NCI-H774 (cell line): Measurements from ENCODE around the gene GSG1.

Source experiments
- DNase-seq: peaks from one replicate; lab custom pipeline; 2025; lab: John Stamatoyannopoulos, UW

The GSG1 gene

DNA sequence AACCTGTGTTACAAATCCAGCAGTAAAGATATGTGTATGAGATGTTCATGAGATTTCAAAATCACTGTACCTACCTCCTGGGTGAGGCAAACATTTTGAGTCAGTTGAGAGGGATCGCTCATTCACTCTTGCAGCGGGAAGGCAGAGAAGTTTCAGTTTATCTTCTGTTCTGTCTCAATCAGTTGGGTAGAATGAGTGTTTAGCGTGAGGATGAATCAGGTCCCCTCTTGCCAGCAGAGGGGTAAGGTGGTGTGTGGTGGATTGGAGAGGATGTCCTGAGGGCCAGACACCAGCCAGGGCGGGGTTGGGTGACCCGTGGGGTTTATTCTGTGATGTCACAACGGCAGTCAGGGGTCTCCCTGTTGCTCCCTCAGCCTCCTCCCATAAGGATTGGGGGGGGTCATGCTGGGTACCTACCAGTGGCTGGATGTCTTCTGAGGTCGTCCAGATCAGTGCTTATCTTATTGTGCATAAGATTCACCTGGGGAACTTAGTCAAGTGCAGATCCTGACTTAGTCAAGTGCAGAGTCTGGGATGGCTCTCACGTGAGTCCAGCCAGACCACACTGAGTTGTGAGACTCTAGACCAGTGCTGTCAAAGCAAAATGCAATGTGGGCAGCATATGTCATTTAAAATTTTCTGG, at the start of gene GSG1:
TSS of gene GSG1 (minus strand) at position 277 of the 643 bp plus-strand sequence. CDS start at position 122, 155 bp downstream.
- no peak for DNase-seq

DNA sequence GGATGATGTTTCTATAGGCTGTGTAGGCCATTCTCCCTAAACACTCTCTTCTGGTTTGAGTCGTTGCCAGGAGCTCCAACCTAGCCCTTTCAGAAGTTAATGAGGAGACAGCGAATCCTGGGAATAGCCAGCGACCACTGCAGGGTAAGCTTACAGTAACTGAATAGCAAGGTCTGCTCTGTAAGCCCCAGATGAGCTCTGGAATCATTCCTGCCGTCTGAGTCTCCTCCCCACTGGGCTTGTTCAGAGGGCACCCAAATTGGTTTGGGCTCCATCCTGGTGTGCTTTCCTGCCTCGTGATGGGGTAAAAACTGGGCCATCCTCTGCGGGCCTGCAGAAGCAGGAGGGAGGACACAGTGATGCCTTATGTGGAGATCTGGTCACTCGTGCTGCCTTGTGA, 49.7 kb upstream of the GSG1 start:
- DNase-seq: no peak

DNA sequence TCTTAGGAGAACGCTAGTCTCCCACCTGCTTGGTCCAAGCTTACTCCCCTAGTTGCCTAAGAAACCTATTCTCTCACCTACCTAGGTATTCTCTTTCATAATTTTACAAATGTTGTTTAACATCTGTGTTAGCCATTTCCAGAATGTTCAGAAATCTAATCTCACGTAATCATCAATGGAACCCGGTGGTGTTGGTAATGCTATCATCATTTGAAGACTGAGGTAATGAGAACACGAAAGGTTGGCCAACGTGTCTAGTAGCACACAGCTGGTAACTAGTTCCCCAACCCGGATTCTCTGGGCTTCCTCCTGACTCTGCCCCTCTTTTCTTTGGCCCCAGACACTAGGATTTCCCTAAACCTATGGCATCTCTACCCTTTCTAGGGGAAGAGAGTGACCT, 49.3 kb upstream of the GSG1 start:
- DNase-seq: no peak

DNA sequence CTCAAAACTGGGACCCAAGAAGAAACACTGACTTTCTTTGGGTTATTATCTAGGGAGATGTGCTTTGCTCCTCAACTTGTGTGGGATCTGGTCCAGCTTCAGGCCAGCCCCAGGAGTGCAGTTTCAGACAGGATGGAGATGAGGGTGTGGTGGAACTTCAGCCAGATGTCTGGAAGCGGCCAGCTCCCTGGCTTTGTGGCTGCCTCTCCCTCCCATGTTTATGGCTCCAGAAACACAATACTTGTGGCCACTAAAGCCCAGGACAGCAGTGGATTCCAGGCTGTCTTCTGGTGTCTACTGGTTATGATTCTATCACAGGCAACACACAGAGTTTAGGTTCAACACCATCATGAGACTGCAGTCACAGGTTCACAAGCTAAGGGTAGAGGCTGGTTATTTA, 48.8 kb upstream of the GSG1 start:
- no peak for DNase-seq

DNA sequence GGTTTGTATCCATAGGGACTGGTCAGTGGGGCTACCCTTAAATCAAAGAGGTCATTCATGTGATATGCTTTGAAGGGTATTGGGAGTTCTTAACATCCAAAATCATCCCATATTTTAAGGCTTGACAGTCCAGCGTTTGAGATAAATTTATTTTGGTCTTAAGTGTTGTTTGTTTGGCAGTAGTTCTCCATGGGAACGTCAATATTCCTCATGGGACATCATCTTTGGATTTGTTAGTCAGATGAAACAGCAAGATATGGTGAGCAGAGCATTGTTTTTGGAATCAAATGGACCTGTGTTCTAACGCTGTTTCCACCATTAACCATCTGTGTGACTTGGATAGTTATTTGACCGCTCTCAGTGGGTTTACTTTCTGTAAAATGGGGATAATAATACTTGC, 45.9 kb upstream of the GSG1 start:
- no peak for DNase-seq

DNA sequence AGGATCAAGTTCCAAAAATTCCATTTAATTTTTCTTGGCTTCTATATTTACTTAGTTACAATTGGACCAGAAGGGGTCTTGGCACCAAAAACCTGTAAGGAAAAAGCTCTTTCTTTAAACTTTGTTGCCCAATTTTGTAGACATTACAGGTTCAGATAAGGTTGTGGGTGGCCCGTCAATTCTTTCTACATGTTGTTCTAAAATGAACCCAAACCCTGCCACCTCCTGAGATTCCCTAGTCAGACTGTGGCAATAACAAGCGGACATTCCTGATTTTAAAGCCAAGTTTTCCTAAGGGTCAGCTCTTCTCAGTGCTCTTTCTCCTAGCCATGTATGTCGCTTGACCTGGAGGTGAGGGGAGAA, 45.0 kb upstream of the GSG1 start:
- no peak for DNase-seq

DNA sequence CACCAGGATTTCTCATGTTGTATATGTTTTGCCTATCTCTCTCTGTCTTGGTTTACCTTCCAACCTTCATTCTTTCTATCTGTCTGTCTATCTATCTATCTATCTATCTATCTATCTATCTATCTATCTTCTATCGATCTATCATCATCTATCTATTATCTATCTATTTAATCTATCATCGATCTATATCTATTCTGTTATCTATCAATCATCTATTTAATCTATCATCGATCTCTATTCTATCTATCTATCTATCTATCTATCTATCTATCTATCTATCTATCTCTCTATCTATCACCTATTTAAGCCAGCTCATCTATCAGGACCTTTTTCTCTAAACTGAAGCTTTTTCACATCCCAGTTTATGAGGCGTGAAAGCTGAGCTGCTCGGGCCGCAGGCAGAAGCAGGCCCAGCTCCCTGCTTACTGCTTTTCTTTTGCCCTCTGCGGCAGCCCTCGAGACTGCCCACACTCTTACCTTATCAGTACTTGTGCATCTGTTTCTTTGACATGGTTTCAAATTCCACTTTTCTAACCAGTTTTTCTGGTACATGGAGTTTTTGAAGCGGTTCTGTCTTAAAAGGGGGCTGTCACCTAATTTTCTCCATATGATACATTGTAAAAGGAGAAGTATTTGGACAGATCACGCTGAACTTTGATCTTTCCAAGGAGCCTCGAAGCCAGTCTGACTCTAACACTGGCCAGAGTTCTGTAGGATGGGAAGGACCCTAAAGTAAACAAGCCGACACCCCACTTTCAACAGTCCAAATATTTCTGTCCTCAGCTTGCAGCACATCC, 44.4 kb upstream of the GSG1 start:
- DNase-seq: no peak

DNA sequence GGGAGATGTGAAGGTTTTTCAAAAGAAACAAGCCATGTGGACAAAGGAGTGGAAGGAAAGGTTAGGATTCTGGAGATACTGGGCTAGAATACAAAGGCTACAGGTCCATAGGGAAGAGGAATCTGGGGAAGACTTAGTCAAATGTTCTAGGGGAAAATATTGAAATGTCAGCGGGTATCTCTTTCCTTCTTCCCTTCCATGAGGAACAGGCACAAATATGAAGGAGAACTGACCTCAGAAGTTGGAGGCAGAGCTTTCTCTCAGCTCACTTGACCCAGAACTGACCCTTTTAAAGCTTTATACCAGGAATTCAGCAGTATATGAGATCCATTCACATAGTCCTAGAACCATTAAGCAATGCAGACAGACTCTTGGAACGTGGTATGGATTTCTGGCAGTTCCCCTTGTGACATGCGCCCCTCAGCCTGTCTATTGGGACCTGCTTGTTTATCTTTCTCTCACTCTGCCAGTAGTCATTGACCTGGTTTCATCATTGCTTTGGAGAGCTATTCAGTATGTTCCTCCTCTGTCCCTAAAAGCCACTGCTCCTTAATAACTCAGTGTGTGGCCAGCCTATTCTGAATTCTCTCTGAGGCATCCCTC, 43.0 kb upstream of the GSG1 start:
- no peak for DNase-seq

DNA sequence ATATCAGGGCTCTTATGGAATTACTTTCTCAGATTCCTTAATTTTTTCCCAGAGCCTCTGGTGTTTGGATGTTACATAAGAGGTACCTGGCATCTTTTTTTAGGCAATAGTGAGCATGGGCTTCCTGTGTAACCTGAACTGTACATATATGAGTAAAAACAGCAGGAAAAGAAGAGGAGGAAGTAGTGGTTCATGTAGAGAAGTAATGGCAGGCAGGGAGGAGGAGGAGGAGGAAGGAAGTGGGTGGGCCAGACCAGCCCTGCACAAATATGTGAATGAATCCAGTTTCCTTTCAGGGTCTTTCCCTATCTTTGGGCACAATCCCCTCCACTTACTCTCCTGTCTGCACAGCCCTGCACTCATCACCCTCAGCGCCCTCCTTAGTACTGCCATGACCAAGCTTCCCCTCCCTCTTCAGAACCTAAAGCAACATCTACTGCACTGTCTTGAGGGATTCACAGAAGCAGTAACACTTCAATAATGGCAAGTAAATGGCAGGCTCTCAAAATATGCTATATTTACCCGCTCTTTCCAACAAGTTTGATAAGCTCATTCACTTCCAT, 40.9 kb upstream of the GSG1 start:
- DNase-seq: no peak

DNA sequence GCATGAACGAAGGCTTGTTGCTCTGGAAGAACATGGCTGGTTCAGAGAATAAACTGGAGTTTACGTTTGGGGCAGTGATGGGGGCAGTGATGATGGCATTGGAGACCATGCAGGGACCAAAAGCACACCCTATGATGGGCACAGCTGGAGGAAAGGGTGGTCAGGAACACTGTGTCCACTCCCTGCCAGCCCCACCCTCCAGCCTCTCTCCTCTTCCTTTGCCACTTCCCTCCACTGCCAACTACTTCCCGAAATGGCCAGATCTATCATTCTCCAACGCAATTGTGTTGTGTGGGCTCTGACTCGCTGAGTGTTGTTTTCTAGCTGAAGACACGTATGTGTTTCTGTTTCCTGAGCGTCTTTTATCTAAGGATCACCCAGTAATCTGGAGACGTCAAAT, 39.3 kb upstream of the GSG1 start:
- DNase-seq: no peak

DNA sequence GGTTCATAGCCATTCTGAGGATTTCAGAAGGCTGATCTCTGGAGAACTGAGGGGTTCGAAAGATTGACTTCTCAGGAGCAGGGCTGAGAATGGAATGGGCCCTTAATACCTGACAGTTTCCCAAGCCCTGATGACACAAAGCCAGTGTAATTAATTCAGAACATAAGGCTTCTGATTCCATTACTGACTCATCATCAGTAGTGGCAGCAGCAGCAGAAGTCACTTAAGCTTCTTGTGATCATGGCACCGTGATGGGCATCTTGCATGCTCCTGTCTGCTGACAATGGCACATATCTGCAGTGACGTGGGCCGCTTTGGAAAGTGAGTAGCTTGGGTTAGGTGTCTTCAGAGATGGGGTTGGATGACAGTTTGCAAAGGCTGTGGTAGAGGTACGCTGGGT, 38.2 kb upstream of the GSG1 start:
- DNase-seq: no peak

DNA sequence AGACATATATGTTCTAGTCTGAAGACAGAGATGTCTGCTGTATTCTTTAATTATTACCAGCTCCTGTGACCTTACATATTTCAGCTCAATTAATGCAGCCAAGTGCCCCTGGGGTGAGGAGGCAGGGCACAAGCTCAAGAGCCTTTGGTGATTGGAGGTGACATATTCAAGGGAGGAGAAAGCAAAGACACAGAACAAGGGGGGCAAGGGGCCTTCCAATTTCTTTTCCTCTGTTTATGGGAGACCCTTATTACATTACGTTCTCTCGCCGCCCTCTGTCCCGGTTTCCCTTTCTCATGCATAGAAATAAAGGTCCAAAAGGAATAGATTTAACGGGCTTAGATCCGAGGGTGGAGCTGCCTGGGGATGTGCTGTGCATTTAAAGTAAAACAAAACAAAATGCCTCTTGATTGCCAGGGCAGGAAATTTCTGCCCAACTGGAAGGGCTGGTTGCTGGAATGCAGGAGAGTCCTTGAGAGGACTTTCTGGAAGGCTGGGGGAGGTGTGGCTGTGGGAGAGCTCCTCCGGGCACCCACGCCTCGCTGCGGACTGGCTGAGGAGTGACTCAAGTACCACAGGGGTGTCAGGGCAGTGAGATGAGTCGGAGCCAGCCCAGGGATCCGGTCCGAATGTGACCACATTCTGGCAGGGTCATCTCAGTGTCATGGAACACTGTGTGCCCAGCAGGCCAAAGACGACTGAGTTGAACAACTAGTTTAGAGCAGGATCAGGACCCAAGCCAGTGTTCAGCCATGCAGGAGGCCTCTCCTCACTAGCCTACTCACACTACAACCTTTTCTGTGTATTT, 32.1 kb upstream of the GSG1 start:
- DNase-seq: no peak

DNA sequence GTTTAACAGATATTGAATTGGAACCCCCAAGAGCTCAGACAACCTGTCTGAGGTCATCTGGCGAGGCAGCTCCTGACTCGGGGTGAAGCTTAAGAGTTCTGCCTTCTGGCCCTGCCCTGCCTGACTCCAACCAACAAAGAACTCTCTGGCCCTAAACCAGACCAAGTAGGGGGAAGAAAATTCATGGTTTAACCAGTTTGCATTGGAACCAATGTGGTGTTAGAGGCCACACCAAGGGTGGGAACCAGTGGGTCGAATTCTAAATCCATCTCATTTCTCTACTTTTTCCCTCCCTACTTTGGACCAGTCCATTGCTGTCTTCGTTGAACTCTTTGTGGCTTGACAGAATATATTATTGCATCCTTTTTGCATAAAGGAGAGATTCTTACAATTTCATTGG, 30.4 kb upstream of the GSG1 start:
- no peak for DNase-seq

DNA sequence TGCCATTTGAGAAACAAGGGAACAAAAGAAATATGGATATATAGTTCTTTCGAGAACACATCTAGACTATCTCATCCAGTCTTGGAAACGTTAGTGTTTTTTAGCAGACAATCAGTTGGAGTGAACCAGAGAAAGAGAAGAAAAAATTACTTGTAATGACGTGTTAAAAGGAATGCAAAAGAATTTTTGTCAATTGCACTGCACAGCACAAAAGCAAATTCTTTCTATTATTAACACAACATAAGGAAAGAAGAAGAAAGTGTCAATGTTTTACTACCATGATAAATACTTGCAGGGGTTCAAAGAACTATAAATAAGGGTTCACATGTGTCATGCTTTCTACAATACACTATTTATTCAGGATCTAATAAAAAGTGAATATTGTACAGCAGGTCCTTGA, 27.5 kb upstream of the GSG1 start:
- no peak for DNase-seq

DNA sequence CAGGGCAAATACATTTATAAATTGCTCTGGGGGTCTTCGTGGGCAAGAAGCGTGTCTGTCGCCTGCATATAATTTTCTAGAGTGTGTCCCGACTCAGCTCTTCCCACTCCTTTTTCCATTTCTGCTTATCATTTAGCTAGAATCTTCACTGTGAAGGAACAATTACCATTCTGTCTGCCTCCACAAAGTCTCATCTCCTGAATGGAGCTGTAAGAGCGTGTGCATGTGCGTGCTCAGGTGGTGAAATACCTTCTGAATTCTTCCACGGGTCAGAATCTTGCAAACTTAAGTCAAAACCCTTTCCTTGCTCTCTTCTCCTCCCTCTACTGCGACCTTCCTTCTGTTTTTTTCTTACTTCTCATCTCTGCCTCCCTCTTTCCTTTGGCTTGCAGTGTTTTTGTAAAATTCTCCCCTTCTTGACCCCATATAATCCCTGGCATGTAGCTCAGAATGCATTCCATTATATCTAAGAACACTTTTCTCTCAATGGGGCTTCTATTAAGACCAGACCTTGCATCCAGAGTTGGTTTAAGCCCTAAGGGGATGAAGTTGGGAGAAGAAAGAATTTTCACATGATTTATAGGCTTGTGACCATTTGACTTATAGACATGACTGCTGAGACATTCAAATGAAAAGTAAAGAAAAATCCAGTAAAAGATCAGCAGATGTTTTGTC, 25.0 kb upstream of the GSG1 start:
- DNase-seq: no peak

DNA sequence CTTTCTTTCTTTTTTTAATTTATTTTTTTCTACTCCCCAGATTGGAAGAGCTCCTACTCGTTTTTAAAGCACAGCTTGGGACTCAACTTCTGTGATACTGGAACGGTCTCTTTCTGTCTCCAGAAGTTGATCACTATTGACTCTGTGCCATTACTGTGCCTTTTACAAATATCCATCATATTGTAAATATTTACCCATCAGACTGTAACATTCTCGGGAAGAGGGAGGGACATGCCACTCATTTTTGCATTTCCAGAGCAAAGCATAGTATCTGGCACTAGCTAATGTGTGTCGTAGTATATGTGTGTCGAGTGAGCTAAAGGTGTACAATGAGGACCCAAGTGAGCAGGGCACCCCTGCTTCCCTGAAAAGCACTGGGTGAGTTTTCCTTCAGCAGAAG, 24.0 kb upstream of the GSG1 start:
- DNase-seq: no peak

DNA sequence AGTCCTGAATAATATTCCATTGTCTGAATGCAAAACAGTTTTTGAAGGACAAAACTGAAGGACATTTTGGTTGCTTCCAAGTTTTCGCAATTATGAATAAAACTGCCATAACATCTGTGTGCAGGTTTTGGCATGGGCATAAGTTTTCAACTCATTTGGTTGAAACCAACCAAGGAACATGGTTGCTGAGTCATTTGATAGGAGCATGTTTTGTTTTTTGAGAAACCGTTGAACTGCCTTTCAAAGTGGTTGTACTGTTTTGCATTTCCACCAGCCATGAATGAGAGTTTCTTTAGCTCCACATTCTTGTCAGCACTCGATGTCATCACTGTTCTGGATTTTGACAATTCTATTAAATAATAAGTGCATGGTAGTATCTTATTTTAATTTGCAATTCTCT, 23.0 kb upstream of the GSG1 start:
- no peak for DNase-seq

DNA sequence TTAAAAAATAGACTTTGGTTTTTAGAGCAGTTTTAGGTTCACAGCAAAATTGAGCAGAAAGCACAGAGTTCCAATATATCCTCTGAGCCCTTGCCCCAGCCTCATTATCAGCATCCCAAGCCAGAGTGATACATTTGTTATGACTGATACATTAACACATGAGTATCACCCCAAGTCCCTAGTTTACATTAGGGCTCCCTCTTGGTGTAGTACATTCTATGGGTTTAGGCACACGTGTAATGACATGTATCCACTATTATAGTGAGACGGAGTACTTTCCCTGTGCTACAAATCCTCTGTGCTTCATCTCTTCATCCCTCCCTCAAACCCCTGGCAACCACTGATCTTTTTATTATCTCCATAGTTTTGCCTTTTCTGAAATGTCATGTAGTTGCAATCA, 22.5 kb upstream of the GSG1 start:
- no peak for DNase-seq

DNA sequence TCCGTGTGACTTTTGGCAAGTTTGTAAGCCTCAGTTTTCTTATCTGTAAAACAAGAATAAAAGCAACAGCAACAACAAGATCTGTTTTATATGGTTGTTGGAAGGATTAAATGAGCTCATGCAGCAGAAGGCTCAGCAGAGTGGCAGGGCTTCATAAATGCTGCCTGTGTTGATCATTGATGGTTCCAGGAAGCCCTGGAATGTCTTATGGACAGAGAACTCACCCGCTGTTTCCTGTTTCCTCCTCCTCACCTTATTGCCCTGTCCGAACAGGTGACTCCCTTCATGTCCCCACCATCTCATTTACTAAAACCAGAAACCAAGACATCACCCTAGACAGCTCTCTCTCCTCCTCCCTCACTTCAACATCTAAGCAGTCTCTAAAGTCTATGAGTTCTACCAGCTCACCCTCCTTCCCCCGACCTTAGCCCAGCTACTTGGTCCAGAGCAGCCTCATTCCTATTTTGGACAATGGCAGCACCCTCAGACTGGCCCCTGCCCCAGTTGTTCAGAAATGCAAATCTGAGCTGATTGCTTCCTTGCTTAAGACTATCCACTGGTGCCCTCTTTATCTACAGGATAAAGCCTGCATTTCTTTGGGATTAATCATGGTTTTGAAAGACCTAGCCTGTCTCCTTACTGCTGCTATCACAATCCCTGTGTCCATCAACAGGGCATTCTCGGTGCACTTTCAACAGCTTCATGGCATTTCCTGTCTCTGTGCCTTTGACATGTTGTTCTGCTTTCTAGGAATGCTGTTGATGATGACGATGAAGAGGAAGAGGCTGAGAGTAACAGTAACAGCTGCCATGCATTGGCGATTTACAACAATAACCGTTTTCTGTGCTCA, 21.4 kb upstream of the GSG1 start:
- DNase-seq: no peak

DNA sequence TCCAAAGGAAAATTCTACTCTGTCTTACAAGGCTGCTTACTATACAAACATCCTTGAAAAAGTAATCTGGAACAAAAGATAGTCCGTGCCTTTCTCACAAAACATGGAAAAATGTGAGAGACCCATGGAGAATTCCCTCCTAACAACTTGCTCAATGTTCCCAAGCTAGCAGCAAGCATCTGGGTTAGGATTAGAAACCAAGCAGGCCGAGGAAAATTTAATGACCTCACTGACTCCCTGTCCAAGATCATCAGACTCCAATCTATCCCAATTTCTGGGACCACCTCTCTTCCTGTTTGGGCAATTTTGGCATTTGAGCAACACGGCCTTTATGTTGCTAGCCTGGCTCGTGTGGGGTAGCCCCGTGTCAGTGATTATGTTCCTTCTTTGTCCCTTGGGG, 18.1 kb upstream of the GSG1 start:
- DNase-seq: no peak

DNA sequence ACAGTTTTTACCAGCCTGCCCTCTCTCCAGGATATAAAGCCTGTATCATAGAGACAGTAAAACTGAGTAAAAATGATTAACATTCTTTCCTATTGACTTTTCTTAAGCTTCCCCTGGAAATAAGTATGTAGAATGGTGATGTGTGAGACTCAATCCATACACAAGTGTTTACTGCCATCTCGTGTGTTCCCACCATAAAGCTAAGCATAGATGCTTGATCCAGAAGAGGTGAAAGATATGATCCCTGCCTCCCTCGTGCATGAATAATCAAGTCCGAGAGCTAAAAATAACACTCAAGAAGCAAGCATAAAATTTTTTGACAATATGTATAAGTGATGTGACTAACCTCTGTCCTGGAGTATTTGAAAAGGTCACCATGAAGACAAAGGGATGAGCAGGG, 16.9 kb upstream of the GSG1 start:
- DNase-seq: no peak
